GM23338 (cell line): Measurements from ENCODE around the gene SRP68. TPM values are rescaled to one million over a fixed set of nuclear protein-coding genes. Genes with fewer than 3 reads are reported as not detected.

Experiments
- ATAC-seq: fragments of 200-7000 bp; cut with Tn5 transposase; 3 replicates; pipeline ENCODE4 v1.9.1; 2020
- DNase-seq: peaks from one replicate; pipeline ENCODE4 v3.0.0-alpha.2; 2015; ENCODE audit warnings: low spot score
- H2AFZ ChIP-seq: fragments of 200-600 bp; sonication (generic); 2 replicates; pipeline ENCODE4 v1.8.0; 2016; ENCODE audit warnings: antibody characterized with exemption, mild to moderate bottlenecking, moderate library complexity
- H3F3A ChIP-seq: fragments of 200-600 bp; sonication (generic); replicated peaks from 2 replicates; pipeline ENCODE4 v1.8.0; 2017; ENCODE audit warnings: antibody characterized with exemption, mixed run types, low read depth
- H3K27ac ChIP-seq: fragments of 200-600 bp; sonication (generic); 2 replicates; pipeline ENCODE4 v1.6.1; 2016; ENCODE audit warnings: low read depth
- H3K27me3 ChIP-seq: fragments of 200-600 bp; sonication (generic); 2 replicates; pipeline ENCODE4 v1.8.0; 2016; ENCODE audit warnings: mild to moderate bottlenecking, mixed run types, moderate library complexity; ENCODE audit not compliant: insufficient read depth
- H3K36me3 ChIP-seq: fragments of 200-600 bp; sonication (generic); 2 replicates; pipeline ENCODE4 v1.8.0; 2016; ENCODE audit warnings: mild to moderate bottlenecking; ENCODE audit not compliant: insufficient read depth
- H3K4me1 ChIP-seq: fragments of 200-600 bp; sonication (generic); 2 replicates; pipeline ENCODE4 v1.8.0; 2016; ENCODE audit warnings: mild to moderate bottlenecking, moderate library complexity; ENCODE audit not compliant: insufficient read depth
- H3K4me2 ChIP-seq: fragments of 200-600 bp; sonication (generic); 2 replicates; pipeline ENCODE4 v1.7.1; 2017; ENCODE audit warnings: mixed run types
- H3K4me3 ChIP-seq: fragments of 200-600 bp; sonication (generic); 2 replicates; pipeline ENCODE4 v1.6.1; 2016; ENCODE audit warnings: mixed run types
- H3K79me2 ChIP-seq: fragments of 200-600 bp; sonication (generic); replicated peaks from 2 replicates; pipeline ENCODE4 v1.8.0; 2017; ENCODE audit warnings: mild to moderate bottlenecking; ENCODE audit not compliant: insufficient read depth
- H3K9me2 ChIP-seq: fragments of 200-600 bp; sonication (generic); 2 replicates; pipeline ENCODE4 v1.8.0; 2017; ENCODE audit not compliant: insufficient read depth
- H4K20me1 ChIP-seq: fragments of 200-600 bp; sonication (generic); replicated peaks from 2 replicates; pipeline ENCODE4 v1.8.0; 2017; ENCODE audit warnings: mild to moderate bottlenecking; ENCODE audit not compliant: insufficient read depth
- H3K27ac Mint-ChIP-seq: 2 replicates; pipeline ENCODE4 v1.8.0; 2020; ENCODE audit warnings: inconsistent platforms, mild to moderate bottlenecking, moderate library complexity, mixed read lengths
- H3K27me3 Mint-ChIP-seq: 3 replicates; pipeline ENCODE4 v1.8.0; 2022; ENCODE audit warnings: low read depth, mild to moderate bottlenecking, moderate library complexity, mixed read lengths, inconsistent platforms; ENCODE audit not compliant: insufficient read depth, poor library complexity
- H3K36me3 Mint-ChIP-seq: 3 replicates; pipeline ENCODE4 v1.8.0; 2021; ENCODE audit warnings: low read depth, mild to moderate bottlenecking, inconsistent platforms, moderate library complexity, mixed read lengths
- H3K4me1 Mint-ChIP-seq: 3 replicates; pipeline ENCODE4 v1.8.0; 2020; ENCODE audit warnings: mild to moderate bottlenecking, inconsistent platforms, mixed read lengths
- H3K4me3 Mint-ChIP-seq: 3 replicates; pipeline ENCODE4 v1.8.0; 2021; ENCODE audit warnings: moderate library complexity, mild to moderate bottlenecking, inconsistent platforms, mixed read lengths
- H3K9me3 Mint-ChIP-seq: 3 replicates; pipeline ENCODE4 v1.8.0; 2020; ENCODE audit warnings: moderate library complexity, mild to moderate bottlenecking, inconsistent platforms, mixed read lengths
- CREB1 ChIP-seq: fragments of 250-450 bp; sonication (Bioruptor Pico); IDR thresholded peaks from 2 replicates; pipeline ENCODE4 v1.5.0; 2020; ENCODE audit warnings: low read depth, mild to moderate bottlenecking, moderate library complexity
- EZH2 ChIP-seq: fragments of 200-600 bp; sonication (generic); IDR thresholded peaks from one replicate; pipeline ENCODE4 v1.8.0; 2017; ENCODE audit warnings: antibody characterized with exemption, mild to moderate bottlenecking, low read depth; ENCODE audit not compliant: unreplicated experiment
- NANOG ChIP-seq: IDR thresholded peaks from 2 replicates; pipeline ENCODE4 v1.6.1; 2016; ENCODE audit warnings: antibody characterized with exemption, borderline replicate concordance
- POLR2AphosphoS5 ChIP-seq: IDR thresholded peaks from 2 replicates; pipeline ENCODE4 v1.6.1; 2016; ENCODE audit warnings: antibody characterized with exemption, low read depth
- STAT1 ChIP-seq: IDR thresholded peaks from one replicate; pipeline ENCODE4 v1.6.1; 2016; ENCODE audit warnings: antibody characterized with exemption; ENCODE audit not compliant: unreplicated experiment
- ZNF114 ChIP-seq: fragments of 250-450 bp; sonication (Bioruptor Pico); IDR thresholded peaks from 2 replicates; pipeline ENCODE4 v1.5.0; 2020; ENCODE audit warnings: mild to moderate bottlenecking, moderate library complexity
- ZNF331 ChIP-seq: fragments of 250-450 bp; sonication (Bioruptor Pico); IDR thresholded peaks from 2 replicates; pipeline ENCODE4 v1.5.0; 2020; ENCODE audit warnings: low read depth, mild to moderate bottlenecking, moderate library complexity
- long read RNA-seq: library from polyadenylated mRNA; unstranded; transcript quantifications from one replicate; pipeline ENCODE4 v2.0.0, GENCODE V29; 2020; ENCODE audit not compliant: unreplicated experiment
- polyA plus RNA-seq: library from polyadenylated mRNA; unstranded; fragments of >200 nt; fragmentation: Nextera tagmentation; extraction: Ambion mirVana; gene quantifications from 2 replicates; pipeline ENCODE4 v1.2.1, GENCODE V29; 2016
- total RNA-seq: library from RNA; depleted of rRNA; stranded (reverse); fragments of >200 nt; shearing (Covaris generic); gene quantifications from 2 replicates; pipeline ENCODE4 v1.2.3, GENCODE V29; 2014; rRNA removed
- TF ChIP-seq, protein P1 (sequence below), 2 experiments: fragments of 200-600 bp in 1 of 2; sonication (generic) in 1 of 2; conservative IDR thresholded peaks; 2 replicates each; pipeline versions ENCODE4 v1.5.1 to v1.6.1; 2016 to 2017; ENCODE audit warnings: antibody characterized with exemption in 2 of 2, low read depth in 2 of 2, mild to moderate bottlenecking in 2 of 2, moderate library complexity in 1 of 2
- TF ChIP-seq, protein P2 (sequence below): fragments of 250-450 bp; sonication (Bioruptor Pico); IDR thresholded peaks from 2 replicates; pipeline ENCODE4 v1.5.0; 2020; ENCODE audit warnings: mild to moderate bottlenecking, moderate library complexity
- TF ChIP-seq, protein P3 (sequence below): IDR thresholded peaks from 2 replicates; pipeline ENCODE4 v1.6.1; 2016; ENCODE audit warnings: antibody characterized with exemption

Gene SRP68
- 60.3 and 62.8 TPM in 2 replicates for total RNA-seq
- polyA plus RNA-seq = 30.7 and 34.2 TPM in 2 replicates
- long read RNA-seq, transcript SRP68-201 (16 exons, 2,649 nt) = major isoform, 26 of 33 reads
- long read RNA-seq, partial matches to known transcripts = 6 of 33 reads
- long read RNA-seq, other reads (novel, unspliced or antisense) = 0 of 33 reads

DNA sequence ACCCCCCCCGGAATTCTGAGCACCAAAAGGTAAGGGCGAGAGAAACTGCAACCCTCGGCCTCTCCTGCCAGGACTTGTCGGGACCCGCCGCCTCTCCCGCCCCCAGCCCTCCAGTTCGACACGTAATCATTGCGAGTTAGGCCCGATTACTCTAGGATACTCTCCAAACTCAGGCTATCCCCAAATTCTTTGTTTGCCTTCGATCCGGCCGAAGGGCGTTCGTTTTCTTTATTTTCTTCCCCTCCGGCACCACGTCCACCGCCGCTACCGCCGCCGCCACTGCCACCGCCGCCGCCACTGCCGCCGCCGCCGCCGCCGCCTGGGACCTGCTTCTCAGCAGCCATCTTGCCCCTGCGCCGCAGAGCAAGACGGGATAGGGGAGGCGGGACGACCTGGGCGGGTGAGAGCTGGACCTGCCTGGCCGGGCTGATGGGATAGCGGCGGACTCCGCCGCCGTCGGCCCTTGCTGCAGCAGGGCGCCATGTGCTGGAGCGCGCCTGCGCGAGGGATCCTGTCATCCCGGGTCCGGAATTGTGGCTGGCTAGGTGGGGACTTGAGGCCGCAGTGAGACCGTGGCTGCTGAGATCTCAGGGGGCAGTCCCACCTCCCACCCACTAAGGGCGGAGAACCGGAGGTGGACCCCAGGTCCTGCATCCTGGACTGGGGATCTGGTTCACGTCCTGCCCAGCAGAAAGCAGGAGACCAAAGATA is at the start of gene SRP68:
SRP68 (minus strand) TSS at position 370 of the 711 bp plus-strand sequence; CDS start at position 344, 26 bp downstream.
- peak within 1 kb of the TSS; percentile 99 for H2AFZ ChIP-seq
- Mint-ChIP-seq H3K4me3 (peak within 1 kb of the TSS; percentile 98), H3K27ac (peak within 1 kb of the TSS; percentile 78), H3K4me1 (peaks cover 30% of the 10 kb centered on the region), H3K9me3 (no peaks in the 10 kb centered on the region; the same call in 1 of the 3 replicates), H3K36me3 (peaks cover 11% of the 10 kb centered on the region; the same call in 2 of the 3 replicates), H3K27me3 (peaks cover 46% of the 10 kb centered on the region)
- no peak for TF ChIP-seq STAT1
- TF ChIP-seq NANOG = no peak
- TF ChIP-seq ZNF331 (CRISPR knock-in tag) = no peak
- peak; percentile 5; the same call in 1 of the 2 replicates for TF ChIP-seq CREB1 (CRISPR knock-in tag)
- TF ChIP-seq POLR2AphosphoS5 = peak; percentile 87
- TF ChIP-seq, protein P1, sequence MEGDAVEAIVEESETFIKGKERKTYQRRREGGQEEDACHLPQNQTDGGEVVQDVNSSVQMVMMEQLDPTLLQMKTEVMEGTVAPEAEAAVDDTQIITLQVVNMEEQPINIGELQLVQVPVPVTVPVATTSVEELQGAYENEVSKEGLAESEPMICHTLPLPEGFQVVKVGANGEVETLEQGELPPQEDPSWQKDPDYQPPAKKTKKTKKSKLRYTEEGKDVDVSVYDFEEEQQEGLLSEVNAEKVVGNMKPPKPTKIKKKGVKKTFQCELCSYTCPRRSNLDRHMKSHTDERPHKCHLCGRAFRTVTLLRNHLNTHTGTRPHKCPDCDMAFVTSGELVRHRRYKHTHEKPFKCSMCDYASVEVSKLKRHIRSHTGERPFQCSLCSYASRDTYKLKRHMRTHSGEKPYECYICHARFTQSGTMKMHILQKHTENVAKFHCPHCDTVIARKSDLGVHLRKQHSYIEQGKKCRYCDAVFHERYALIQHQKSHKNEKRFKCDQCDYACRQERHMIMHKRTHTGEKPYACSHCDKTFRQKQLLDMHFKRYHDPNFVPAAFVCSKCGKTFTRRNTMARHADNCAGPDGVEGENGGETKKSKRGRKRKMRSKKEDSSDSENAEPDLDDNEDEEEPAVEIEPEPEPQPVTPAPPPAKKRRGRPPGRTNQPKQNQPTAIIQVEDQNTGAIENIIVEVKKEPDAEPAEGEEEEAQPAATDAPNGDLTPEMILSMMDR (conservative IDR thresholded peaks at IDR 0.05; ENCODE audit: low read depth in 2 of 2) = no peak
- TF ChIP-seq, protein P2, sequence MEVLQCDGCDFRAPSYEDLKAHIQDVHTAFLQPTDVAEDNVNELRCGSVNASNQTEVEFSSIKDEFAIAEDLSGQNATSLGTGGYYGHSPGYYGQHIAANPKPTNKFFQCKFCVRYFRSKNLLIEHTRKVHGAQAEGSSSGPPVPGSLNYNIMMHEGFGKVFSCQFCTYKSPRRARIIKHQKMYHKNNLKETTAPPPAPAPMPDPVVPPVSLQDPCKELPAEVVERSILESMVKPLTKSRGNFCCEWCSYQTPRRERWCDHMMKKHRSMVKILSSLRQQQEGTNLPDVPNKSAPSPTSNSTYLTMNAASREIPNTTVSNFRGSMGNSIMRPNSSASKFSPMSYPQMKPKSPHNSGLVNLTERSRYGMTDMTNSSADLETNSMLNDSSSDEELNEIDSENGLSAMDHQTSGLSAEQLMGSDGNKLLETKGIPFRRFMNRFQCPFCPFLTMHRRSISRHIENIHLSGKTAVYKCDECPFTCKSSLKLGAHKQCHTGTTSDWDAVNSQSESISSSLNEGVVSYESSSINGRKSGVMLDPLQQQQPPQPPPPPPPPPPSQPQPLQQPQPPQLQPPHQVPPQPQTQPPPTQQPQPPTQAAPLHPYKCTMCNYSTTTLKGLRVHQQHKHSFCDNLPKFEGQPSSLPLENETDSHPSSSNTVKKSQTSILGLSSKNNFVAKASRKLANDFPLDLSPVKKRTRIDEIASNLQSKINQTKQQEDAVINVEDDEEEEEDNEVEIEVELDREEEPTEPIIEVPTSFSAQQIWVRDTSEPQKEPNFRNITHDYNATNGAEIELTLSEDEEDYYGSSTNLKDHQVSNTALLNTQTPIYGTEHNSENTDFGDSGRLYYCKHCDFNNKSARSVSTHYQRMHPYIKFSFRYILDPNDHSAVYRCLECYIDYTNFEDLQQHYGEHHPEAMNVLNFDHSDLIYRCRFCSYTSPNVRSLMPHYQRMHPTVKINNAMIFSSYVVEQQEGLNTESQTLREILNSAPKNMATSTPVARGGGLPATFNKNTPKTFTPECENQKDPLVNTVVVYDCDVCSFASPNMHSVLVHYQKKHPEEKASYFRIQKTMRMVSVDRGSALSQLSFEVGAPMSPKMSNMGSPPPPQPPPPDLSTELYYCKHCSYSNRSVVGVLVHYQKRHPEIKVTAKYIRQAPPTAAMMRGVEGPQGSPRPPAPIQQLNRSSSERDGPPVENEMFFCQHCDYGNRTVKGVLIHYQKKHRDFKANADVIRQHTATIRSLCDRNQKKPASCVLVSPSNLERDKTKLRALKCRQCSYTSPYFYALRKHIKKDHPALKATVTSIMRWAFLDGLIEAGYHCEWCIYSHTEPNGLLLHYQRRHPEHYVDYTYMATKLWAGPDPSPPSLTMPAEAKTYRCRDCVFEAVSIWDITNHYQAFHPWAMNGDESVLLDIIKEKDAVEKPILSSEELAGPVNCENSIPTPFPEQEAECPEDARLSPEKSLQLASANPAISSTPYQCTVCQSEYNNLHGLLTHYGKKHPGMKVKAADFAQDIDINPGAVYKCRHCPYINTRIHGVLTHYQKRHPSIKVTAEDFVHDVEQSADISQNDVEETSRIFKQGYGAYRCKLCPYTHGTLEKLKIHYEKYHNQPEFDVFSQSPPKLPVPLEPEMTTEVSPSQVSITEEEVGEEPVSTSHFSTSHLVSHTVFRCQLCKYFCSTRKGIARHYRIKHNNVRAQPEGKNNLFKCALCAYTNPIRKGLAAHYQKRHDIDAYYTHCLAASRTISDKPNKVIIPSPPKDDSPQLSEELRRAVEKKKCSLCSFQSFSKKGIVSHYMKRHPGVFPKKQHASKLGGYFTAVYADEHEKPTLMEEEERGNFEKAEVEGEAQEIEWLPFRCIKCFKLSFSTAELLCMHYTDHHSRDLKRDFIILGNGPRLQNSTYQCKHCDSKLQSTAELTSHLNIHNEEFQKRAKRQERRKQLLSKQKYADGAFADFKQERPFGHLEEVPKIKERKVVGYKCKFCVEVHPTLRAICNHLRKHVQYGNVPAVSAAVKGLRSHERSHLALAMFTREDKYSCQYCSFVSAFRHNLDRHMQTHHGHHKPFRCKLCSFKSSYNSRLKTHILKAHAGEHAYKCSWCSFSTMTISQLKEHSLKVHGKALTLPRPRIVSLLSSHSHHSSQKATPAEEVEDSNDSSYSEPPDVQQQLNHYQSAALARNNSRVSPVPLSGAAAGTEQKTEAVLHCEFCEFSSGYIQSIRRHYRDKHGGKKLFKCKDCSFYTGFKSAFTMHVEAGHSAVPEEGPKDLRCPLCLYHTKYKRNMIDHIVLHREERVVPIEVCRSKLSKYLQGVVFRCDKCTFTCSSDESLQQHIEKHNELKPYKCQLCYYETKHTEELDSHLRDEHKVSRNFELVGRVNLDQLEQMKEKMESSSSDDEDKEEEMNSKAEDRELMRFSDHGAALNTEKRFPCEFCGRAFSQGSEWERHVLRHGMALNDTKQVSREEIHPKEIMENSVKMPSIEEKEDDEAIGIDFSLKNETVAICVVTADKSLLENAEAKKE = no peak
- no peak for TF ChIP-seq ZNF114 (CRISPR knock-in tag)
- no peak for TF ChIP-seq EZH2
- TF ChIP-seq, protein P3, sequence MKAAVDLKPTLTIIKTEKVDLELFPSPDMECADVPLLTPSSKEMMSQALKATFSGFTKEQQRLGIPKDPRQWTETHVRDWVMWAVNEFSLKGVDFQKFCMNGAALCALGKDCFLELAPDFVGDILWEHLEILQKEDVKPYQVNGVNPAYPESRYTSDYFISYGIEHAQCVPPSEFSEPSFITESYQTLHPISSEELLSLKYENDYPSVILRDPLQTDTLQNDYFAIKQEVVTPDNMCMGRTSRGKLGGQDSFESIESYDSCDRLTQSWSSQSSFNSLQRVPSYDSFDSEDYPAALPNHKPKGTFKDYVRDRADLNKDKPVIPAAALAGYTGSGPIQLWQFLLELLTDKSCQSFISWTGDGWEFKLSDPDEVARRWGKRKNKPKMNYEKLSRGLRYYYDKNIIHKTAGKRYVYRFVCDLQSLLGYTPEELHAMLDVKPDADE = peak; percentile 57; the same call in 1 of the 2 replicates
- H3F3A ChIP-seq = peaks cover 24% of the 10 kb centered on the region
- H4K20me1 ChIP-seq = peaks cover 17% of the 10 kb centered on the region
- H3K79me2 ChIP-seq = peaks cover 44% of the 10 kb centered on the region
- H3K4me1 ChIP-seq = peaks cover 28% of the 10 kb centered on the region
- peak within 1 kb of the TSS; percentile 97 for H3K4me2 ChIP-seq
- ATAC-seq (peak; percentile 79), DNase-seq (peak; percentile 94)
- peaks cover 45% of the 10 kb centered on the region for H3K27me3 ChIP-seq
- H3K36me3 ChIP-seq = peaks cover 6% of the 10 kb centered on the region; the same call in 1 of the 2 replicates
- peak within 1 kb of the TSS; percentile 72; the same call in 1 of the 2 replicates for H3K27ac ChIP-seq
- no peaks in the 10 kb centered on the region for H3K9me2 ChIP-seq
- H3K4me3 ChIP-seq = peak within 1 kb of the TSS; percentile 81
